GM12878 (cell line): ENCODE results near the gene OSTN. TPM values are rescaled to one million over a fixed set of nuclear protein-coding genes. Genes with fewer than 3 reads are reported as not detected.

Experiments used
- ATAC-seq: fragments of 200-7000 bp; cut with Tn5 transposase; 3 replicates; pipeline ENCODE4 v1.9.1; 2020; ENCODE audit warnings: mild to moderate bottlenecking, moderate library complexity
- BruUV-seq: library from RNA; stranded (reverse); fragments of 400-500 nt; replicated peaks from 2 replicates; lab custom pipeline; 2021; lab: Mats Ljungman, UMichigan
- CTCF ChIA-PET: fragments of 300-600 bp; sonication (Branson Sonifier 250); formaldehyde crosslinking; extraction: SDS; loops from one replicate; lab custom pipeline; 2021; ENCODE audit warnings: inconsistent platforms; lab: Yijun Ruan, JAX
- POLR2A ChIA-PET: fragments of 350-600 bp; formaldehyde crosslinking; extraction: SDS; loops from one replicate; lab custom pipeline; 2021; ENCODE audit warnings: inconsistent platforms; lab: Charles Lee
- RAD21 ChIA-PET: fragments of 300-600 bp; sonication (Branson Sonifier 250); formaldehyde crosslinking; loops from one replicate; lab custom pipeline; 2023; ENCODE audit warnings: antibody characterized with exemption; ENCODE audit not compliant: unreplicated experiment; lab: Charles Lee
- SMC1A ChIA-PET: fragments of 300-600 bp; sonication (Branson Sonifier 250); formaldehyde crosslinking; loops from one replicate; lab custom pipeline; 2023; ENCODE audit not compliant: unreplicated experiment, uncharacterized antibody; lab: Charles Lee
- DNase-seq: peaks from one replicate; pipeline ENCODE4 v3.0.0-alpha.2; 2011; ENCODE audit warnings: low read depth, low spot score
- FAIRE-seq: peaks from 3 replicates; lab custom pipeline; 2011; peaks lifted over from hg19 to GRCh38; lab: Jason Lieb, UNC
- H2AFZ ChIP-seq: 2 replicates; pipeline ENCODE4 v1.6.0; 2011; ENCODE audit warnings: low read depth, low read length, control low read depth; ENCODE audit not compliant: control insufficient read depth
- H3K27ac ChIP-seq: 2 replicates; pipeline ENCODE4 v1.5.1; 2011; ENCODE audit warnings: control low read depth; ENCODE audit not compliant: control insufficient read depth, insufficient read depth
- H3K27me3 ChIP-seq, 2 experiments: replicated peaks in 1 of 2; 2 replicates each; pipeline versions ENCODE4 v1.6.0 to v1.6.1; 2011; ENCODE audit warnings: low read length in 1 of 2; ENCODE audit not compliant: control insufficient read depth in 2 of 2, insufficient read depth in 2 of 2
- H3K36me3 ChIP-seq, 2 experiments: 2 replicates each; pipeline ENCODE4 v1.5.1; 2011; ENCODE audit warnings: low read length in 1 of 2; ENCODE audit not compliant: control insufficient read depth in 2 of 2, insufficient read depth in 2 of 2
- H3K4me1 ChIP-seq: 2 replicates; pipeline ENCODE4 v1.6.1; 2011; ENCODE audit warnings: mild to moderate bottlenecking, low read length, moderate library complexity, mixed read lengths; ENCODE audit not compliant: control insufficient read depth, insufficient read depth
- H3K4me2 ChIP-seq: 2 replicates; pipeline ENCODE4 v1.6.0; 2011; ENCODE audit warnings: control low read depth; ENCODE audit not compliant: control insufficient read depth, insufficient read depth
- H3K4me3 ChIP-seq: fragments of 200-600 bp; sonication (generic); 2 replicates; pipeline ENCODE4 v1.5.1; 2016
- H3K79me2 ChIP-seq: 2 replicates; pipeline ENCODE4 v1.6.0; 2011; ENCODE audit warnings: low read length; ENCODE audit not compliant: control insufficient read depth, insufficient read depth
- H3K9ac ChIP-seq: 2 replicates; pipeline ENCODE4 v1.8.0; 2011; ENCODE audit warnings: low read length, control low read depth, mixed read lengths; ENCODE audit not compliant: control insufficient read depth, insufficient read depth
- H3K9me3 ChIP-seq: replicated peaks from 3 replicates; pipeline ENCODE4 v1.5.1; 2011; ENCODE audit warnings: mild to moderate bottlenecking, low read length; ENCODE audit not compliant: control insufficient read depth, insufficient read depth
- H4K20me1 ChIP-seq: 2 replicates; pipeline ENCODE4 v1.6.0; 2011; ENCODE audit not compliant: control insufficient read depth, insufficient read depth
- IRF4 ChIP-seq: IDR thresholded peaks from 2 replicates; pipeline ENCODE4 v1.6.1; 2011; ENCODE audit warnings: low read depth, low read length
- JUNB ChIP-seq: IDR thresholded peaks from 2 replicates; pipeline ENCODE4 v1.6.1; 2016; ENCODE audit warnings: antibody characterized with exemption, mild to moderate bottlenecking
- PRDM15 ChIP-seq: fragments of 450-650 bp; formaldehyde crosslinking; IDR thresholded peaks from 2 replicates; pipeline ENCODE4 v1.4.0; 2020; ENCODE audit warnings: mild to moderate bottlenecking, moderate library complexity
- TCF7 ChIP-seq: IDR thresholded peaks from 2 replicates; pipeline ENCODE4 v1.6.1; 2014; ENCODE audit warnings: antibody characterized with exemption, borderline replicate concordance
- WGBS: methylation state at CpG from one replicate; pipeline ENCODE4 v1.1.6; 2016; ENCODE audit warnings: low lambda C conversion rate; ENCODE audit not compliant: insufficient replicate concordance, insufficient coverage; ENCODE audit errors: missing lambda C conversion rate; 5-methylcytosine and 5-hydroxymethylcytosine counted together
- in situ Hi-C: fragments of 300-500 bp; cut with MboI; formaldehyde crosslinking; loops from 9 replicates; pipeline ENCODE4 v1.14.3; 2018; ENCODE audit warnings: mixed read lengths
- intact Hi-C: fragments of 100-400 bp; cut with micrococcal nuclease; formaldehyde crosslinking; loops from one replicate; pipeline ENCODE4 v1.14.2; 2022; ENCODE audit not compliant: unreplicated experiment
- polyA plus RNA-seq, 11 experiments: library from polyadenylated mRNA; depleted of rRNA in 4 of 11; unstranded in 6 of 11; stranded (reverse) in 5 of 11; fragments of >200 nt; fragmentation: Nextera tagmentation in 4 of 11; fragmentation: Illumina TruSeq in 1 of 11; extraction: Ambion mirVana in 4 of 11; extraction: Trizol in 1 of 11; gene quantifications; 1 replicate in 1 of 11; 2 replicates in 10 of 11; pipeline versions ENCODE4 v1.2.1 to v1.2.3, GENCODE V29; 2011 to 2016; ENCODE audit warnings: inconsistent platforms in 2 of 11, missing spikeins in 2 of 11, low read depth in 1 of 11
- total RNA-seq, 4 experiments: library from RNA; depleted of rRNA in 3 of 4; stranded (reverse); fragments of >200 nt in 3 of 4; fragmentation: Illumina TruSeq in 1 of 4; extraction: Trizol in 1 of 4; gene quantifications; 2 replicates each; pipeline versions ENCODE4 v1.2.1 to v1.2.3, GENCODE V29; 2013 to 2021

Gene OSTN
- total and polyA plus RNA-seq, 10 of the 15 experiments (the other 5 are each of a cell fraction or from before 2014, with no cell fraction given), result 0.04 to 0.27 (median 0.06) TPM; not detected in 6

- ChIA-PET POLR2A (interaction anchor here (1.0 to 4.4 kb wide), 2 partner anchors 11 to 26 kb away, joined by 4 to 21 read pairs; no protein-coding TSS in a partner anchor), SMC1A (interaction anchor here (0.7 to 12.4 kb wide), 15 partner anchors 9 to 73 kb away, joined by 3 to 375 read pairs (median 4); partner anchors contain the start of gene UTS2B), CTCF (interaction anchor here (1.0 to 4.1 kb wide), 6 partner anchors 8 to 35 kb away, joined by 3 to 29 read pairs (median 5); no protein-coding TSS in a partner anchor), RAD21 (interaction anchor here (0.9 to 3.1 kb wide), 8 partner anchors 10 to 73 kb away, joined by 3 to 11 read pairs (median 6); no protein-coding TSS in a partner anchor)
- Histone ChIP-seq H3K79me2 (no peaks in the 10 kb centered on the region), H3K9me3 (no peaks in the 10 kb centered on the region; the same call in 2 of the 3 replicates), H3K36me3 (no peaks in the 10 kb centered on the region), H3K9ac (no peak overlapping the region), H3K4me3 (no peak overlapping the region), H3K27me3 (no peaks in the 10 kb centered on the region), H4K20me1 (no peaks in the 10 kb centered on the region), H2AFZ (no peak overlapping the region; the same call in 1 of the 2 replicates), H3K4me2 (no peak overlapping the region), H3K27ac (no peak overlapping the region), H3K4me1 (peaks cover 4% of the 10 kb centered on the region; the same call in 1 of the 2 replicates)
- in situ Hi-C loops (no loop called here), intact Hi-C loops (no loop called here)
- no peak for DNase-seq
- TF ChIP-seq IRF4 (no peak), PRDM15 (CRISPR knock-in tag) (no peak), JUNB (peak; percentile 68), TCF7 (peak; percentile 30; the same call in 1 of the 2 replicates)
- no peak for FAIRE-seq
- ATAC-seq, result peak; percentile 43
- BruUV-seq, result no TSS peak
- 71% methylated on average over 4 of the region's 4 CpGs for WGBS
These were observed 83.5 kb downstream of the OSTN start for GRCh38 chr3:191282251-191283185.
